HG03064 (cell line): Measurements from ENCODE around the gene KCNQ2.

Source experiments
- ATAC-seq: cut with Tn5 transposase; IDR thresholded peaks from one replicate; pipeline ENCODE4 v1.9.1; 2021; ENCODE audit warnings: low read depth; ENCODE audit not compliant: unreplicated experiment

The KCNQ2 gene

DNA sequence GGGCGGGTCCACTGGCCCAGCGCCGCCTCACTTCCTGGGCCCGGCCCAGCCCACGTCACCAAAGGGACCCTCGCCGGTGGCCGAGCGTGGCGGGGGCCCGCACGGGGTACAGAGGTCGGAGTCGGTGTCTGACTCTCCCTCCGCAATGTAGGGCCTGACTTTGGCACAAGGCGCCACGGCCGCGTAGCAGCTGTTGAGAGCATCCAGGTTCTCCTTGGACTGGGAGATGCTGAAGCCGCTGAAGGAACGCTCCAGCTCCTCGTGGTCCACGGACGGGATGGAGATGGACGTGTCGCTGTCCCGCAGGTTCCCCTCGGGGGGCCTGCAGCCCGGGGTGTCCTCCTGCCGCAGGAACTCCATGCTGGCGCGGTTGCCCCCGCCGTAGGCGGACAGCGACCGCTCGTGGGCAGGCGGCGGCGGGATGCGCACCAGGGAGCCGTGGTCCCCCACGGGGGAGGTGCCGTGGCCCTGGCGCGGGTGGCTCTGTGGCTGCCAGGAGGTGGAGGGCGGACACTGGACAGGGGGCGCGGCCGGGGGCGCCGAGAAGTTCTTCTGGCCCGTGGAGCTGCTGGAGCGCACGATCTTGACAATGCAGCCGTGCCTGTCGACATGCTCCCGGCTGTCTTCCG lies 65.7 kb downstream of the KCNQ2 start:
- no peak for ATAC-seq

GRCh38 chr20:63406011-63406410 lies 66.4 kb downstream of the KCNQ2 start:
- no peak for ATAC-seq

DNA sequence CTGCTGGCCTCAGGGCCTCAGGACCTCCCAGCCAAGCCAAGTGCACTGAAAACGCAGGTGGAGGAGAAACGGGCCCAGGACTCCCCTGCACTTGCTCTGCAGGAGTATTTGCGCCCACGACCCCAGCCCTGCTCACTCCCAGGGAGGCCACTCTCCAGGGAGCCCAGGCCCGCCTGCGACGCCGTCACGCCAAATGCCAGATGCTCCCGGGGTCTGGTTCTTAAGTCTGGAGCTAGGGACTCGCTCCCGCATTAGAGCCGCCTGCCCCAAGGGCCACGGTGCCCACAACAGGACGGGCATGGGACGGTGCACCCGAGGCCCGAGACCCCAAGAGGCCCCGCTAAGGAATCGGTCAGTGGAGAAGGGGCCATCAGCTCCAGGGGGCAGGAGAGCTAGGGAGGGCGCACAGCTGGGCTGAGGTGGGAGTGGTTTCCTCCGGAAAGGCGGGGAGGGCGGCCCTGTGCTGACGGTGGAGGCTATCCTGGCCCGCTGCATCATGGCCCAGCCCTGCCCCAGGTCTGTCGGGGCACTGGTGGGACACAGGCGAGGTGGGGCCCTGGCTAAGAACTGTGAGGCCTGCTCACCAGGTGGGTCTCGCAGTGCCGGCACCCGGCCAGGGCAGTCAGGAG lies 67.2 kb downstream of the KCNQ2 start:
- ATAC-seq: no peak

- no peak for ATAC-seq
These were observed 68.0 kb downstream of the KCNQ2 start for GRCh38 chr20:63404129-63405085.

DNA sequence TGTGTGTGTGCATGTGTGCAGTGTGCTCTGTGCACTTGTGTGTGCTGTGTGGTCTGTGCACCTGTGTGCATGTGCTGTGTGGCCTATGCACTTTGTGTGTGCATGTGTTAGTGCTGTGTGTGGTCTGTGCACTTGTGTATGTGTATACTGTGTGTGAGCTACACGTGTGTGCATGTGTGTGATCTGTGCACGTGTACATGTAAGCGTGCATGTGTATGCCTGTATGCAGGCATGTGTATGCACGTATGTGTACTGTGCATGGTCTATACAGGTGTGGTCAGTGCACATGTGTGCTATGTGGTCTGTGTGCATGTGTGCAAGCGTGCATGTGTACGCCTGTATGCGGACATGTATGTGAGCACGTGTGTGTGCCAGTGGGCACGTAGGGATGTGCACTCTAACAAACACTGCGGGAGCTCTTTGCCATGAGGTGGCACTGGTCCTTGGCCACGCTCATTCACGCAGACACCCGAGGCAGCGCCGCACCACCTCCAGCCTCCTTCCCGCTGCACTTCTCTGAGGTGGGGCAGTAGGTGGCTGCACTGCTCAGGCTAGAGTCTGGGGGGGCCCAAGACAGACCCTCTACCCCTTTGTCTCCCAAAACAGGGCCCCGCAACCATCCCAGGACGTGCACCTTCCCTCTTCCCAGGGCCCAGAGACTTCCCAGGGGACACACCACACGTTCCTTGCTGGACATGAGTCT lies 68.9 kb downstream of the KCNQ2 start:
- no peak for ATAC-seq

GRCh38 chr20:63402860-63403220 lies 69.6 kb downstream of the KCNQ2 start:
- ATAC-seq: no peak

- no peak for ATAC-seq
These were observed 70.1 kb downstream of the KCNQ2 start for GRCh38 chr20:63402181-63402859.

DNA sequence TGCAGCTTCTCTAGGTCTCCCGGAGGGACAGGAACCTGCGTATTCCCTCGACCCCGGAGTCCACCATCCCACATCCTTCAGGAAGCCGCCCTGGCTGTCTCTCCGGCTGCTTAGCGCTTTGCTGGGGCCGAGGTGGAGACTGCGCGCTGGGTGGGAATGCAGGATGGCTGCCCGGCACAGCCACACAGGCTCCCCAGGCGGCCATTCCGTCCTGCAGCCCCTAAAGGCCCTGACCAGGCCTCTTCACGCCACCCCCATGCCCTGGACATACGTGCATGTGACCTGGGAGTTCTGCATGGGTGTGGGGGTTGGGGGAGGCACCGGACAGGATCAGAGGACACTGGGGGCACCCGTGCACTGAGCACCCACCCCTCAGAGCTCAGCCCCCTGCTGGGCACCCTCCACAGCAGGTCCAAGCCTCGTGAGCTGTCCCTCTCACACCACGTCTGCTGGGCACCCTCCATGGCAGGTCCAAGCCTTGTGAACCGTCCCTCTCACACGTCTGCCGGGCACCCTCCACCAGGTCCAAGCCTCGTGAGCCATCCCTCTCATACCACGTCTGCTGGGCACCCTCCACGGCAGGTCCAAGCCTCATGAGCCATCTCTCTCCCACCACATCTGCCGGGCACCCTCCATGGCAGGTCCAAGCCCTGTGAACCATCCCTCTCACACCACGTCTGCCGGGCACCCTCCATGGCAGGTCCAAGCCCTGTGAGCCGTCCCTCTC lies 70.9 kb downstream of the KCNQ2 start:
- no peak for ATAC-seq

- no peak for ATAC-seq
These were observed 71.8 kb downstream of the KCNQ2 start for GRCh38 chr20:63400486-63401210.

DNA sequence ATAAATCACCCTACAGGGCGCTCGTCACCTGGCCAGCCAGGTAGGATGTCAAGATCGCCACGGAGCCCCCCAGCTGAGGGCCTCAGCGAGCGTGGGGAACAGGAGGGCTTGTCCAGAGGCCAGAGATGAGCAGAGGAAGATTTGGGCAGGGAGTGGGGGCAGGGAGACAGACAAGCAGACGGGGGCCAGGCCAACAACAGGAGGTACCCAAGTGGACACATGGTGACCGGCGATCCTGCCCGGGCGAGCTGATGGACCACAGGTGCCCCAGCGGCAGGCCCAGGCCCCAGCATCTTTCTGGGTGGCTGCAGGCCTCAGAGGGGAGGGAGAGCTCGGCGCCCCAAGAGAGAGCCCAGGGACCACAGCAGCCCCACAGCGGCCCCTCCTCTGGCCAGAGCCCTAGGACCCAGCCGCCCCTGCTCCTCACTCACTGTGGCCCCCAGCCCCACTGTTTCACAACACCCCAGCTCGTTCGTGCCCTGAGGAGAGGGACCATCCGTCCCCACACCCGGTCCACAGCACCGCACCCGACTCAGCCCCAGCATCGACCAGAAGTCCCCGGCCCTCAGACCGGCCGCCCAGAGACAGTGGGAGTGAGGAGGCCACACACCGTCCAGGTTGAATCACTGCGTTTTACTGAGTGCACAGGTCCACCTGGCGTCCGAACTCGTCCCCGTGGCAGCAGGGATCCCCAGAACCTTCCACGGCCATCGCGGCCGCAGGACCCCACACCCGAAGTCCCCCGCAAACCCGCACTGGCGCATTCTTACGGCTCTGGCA lies 72.7 kb downstream of the KCNQ2 start:
- no peak for ATAC-seq

DNA sequence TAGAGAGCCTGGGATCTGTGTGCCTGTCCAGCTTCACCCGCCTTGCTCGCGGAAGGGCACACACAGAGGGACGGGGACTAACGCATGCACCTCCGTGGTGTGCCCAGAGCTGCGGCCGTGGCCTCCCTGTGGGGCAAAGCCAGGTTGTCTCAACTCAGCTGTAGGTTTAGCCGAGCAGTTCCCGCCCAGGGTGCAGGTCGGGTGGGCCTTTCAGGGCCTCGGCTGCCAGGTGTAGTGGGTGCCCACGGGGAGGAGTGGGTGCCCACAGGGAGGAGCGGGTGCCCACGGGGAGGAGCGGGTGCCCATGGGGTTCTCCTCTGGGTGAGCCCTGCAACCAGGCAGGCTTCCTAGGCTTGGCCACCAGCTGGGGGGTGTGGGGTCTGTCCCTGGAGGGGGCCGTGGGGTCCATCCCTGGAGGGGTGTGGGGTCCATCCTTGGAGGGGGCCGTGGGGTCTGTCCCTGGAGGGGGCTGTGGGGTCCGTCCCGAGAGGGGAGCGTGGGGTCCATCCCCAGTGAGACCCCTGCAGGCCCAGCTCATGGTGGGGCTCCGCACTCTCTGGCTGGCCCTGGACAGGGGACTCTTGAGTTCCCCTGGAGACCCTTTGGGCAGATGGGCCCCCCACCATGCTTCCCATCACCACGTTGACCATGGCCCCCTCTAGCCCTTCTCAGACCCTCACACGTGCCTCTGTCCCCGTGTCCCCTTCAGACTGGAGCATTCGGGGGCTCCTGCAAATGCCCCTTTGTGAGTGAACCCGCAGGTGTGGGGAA lies 73.5 kb downstream of the KCNQ2 start:
- no peak for ATAC-seq

- ATAC-seq: no peak
These were observed 74.5 kb downstream of the KCNQ2 start for GRCh38 chr20:63397946-63398450.

- ATAC-seq: no peak
These were observed 75.2 kb downstream of the KCNQ2 start for GRCh38 chr20:63397155-63397843.

GRCh38 chr20:63396300-63396699 lies 76.2 kb downstream of the KCNQ2 start:
- no peak for ATAC-seq

DNA sequence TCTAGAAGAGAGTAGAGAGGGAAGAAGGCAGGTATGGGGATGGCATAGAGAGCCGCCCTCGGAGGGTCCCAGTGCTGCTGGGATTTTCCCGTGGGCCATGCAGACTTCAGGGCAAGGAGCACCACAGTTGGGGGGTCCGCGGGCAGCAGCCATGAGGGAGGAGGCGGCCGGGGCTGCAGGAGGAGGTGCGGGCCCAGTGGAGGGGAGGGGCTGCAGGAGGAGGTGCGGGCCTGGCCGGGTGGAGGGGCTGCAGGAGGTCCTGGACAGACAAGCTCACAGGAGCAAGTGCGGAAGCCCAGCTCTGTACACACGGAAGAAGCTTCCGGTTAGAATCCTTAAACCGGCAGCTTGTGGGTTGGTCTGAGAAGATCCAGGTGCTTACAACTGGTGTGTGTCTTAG lies 76.7 kb downstream of the KCNQ2 start:
- ATAC-seq: no peak

- no peak for ATAC-seq
These were observed 77.5 kb downstream of the KCNQ2 start for GRCh38 chr20:63394920-63395455.
